ENCODE data around the gene PPFIBP1. TPM values are rescaled to one million over a fixed set of nuclear protein-coding genes. Genes with fewer than 3 reads are reported as not detected.

PPFIBP1 gene
- polyA plus RNA-seq, 1 donor (not counting 4 experiments of a cell fraction or from before 2014, with no cell fraction given), result 83.5 TPM

DNA sequence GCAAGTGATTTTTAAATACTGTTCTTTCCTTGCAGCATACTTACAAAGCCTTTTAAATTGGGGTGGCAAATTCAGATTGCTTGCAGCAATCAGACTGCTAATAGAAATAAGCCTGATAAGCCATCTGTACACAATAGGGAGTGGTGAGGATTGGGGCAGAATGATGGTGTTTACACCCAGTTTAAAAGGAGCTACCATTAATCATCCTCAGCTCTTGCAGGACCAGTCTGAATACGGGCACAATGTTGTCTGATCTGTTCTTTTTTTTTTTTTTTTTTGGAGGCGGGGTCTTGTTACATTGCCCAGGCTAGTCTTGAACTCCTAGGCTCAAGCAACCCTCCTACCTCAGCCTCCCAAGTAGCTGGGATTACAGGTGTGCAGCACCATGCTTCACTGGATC lies 122.1 kb downstream of the PPFIBP1 start:
- Histone ChIP-seq H3K9ac (ENCODE audit: control insufficient read depth, extremely low read depth, insufficient read depth, low read length) (no peak overlapping the region), H3K4me2 (ENCODE audit: control insufficient read depth, extremely low read depth, insufficient read depth, low read depth, low read length) (no peak overlapping the region), H3K27ac (ENCODE audit: control insufficient read depth, insufficient read depth, low read length) (no peak overlapping the region), H3K9me1 (ENCODE audit: control insufficient read depth, extremely low read depth, insufficient read depth, low read length) (no peaks in the 10 kb centered on the region), H3K4me3 (ENCODE audit: control insufficient read depth in 2 of 3, extremely low read depth in 1 of 3, insufficient read depth in 2 of 3, low read depth in 1 of 3, low read length in 3 of 3) (no peak overlapping the region), H3K9me3 (ENCODE audit: control insufficient read depth, low read depth, low read length) (no peaks in the 10 kb centered on the region), H2AFZ (ENCODE audit: control insufficient read depth, low read length) (no peak overlapping the region), H3K36me3 (ENCODE audit: control insufficient read depth in 2 of 2, extremely low read depth in 1 of 2, insufficient read depth in 2 of 2, low read length in 2 of 2) (peaks cover 4 to 11% of the 10 kb centered on the region in 2 experiments), H3K79me2 (ENCODE audit: control insufficient read depth, insufficient read depth, low read length) (no peaks in the 10 kb centered on the region), H3K4me1 (ENCODE audit: control insufficient read depth, extremely low read depth, insufficient read depth, low read length) (peaks cover 4% of the 10 kb centered on the region), H3K27me3 (ENCODE audit: control insufficient read depth, extremely low read depth, insufficient read depth, low read length) (no peaks in the 10 kb centered on the region), H4K20me1 (ENCODE audit: control insufficient read depth, extremely low read depth, insufficient read depth, low read length) (no peaks in the 10 kb centered on the region)
- TF ChIP-seq EZH2 (IDR thresholded peaks at IDR 0.05; ENCODE audit: low read length), result no peak
- TF ChIP-seq, protein P1, sequence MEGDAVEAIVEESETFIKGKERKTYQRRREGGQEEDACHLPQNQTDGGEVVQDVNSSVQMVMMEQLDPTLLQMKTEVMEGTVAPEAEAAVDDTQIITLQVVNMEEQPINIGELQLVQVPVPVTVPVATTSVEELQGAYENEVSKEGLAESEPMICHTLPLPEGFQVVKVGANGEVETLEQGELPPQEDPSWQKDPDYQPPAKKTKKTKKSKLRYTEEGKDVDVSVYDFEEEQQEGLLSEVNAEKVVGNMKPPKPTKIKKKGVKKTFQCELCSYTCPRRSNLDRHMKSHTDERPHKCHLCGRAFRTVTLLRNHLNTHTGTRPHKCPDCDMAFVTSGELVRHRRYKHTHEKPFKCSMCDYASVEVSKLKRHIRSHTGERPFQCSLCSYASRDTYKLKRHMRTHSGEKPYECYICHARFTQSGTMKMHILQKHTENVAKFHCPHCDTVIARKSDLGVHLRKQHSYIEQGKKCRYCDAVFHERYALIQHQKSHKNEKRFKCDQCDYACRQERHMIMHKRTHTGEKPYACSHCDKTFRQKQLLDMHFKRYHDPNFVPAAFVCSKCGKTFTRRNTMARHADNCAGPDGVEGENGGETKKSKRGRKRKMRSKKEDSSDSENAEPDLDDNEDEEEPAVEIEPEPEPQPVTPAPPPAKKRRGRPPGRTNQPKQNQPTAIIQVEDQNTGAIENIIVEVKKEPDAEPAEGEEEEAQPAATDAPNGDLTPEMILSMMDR (optimal IDR thresholded peaks at IDR 0.05 in 1 of 3, IDR thresholded peaks at IDR 0.05 in 1 of 3, conservative IDR thresholded peaks at IDR 0.05 in 1 of 3; ENCODE audit: extremely low read depth in 1 of 3, insufficient read depth in 2 of 3, low read length in 3 of 3), result no peak
- FAIRE-seq, result no peak
- dilution Hi-C loops (cut with MboI; ENCODE audit: extremely low pct_ligation_motif_present, low sequenced_read_pairs), result no loop called here
- no peak for DNase-seq (ENCODE audit: low read depth, low spot score)

- FAIRE-seq, result peak; percentile 55
- H3K4me1 ChIP-seq (ENCODE audit: control insufficient read depth, extremely low read depth, insufficient read depth, low read length), result peaks cover 9% of the 10 kb centered on the region
- dilution Hi-C loops (cut with MboI; ENCODE audit: extremely low pct_ligation_motif_present, low sequenced_read_pairs), result no loop called here
These were observed 126.0 kb downstream of the PPFIBP1 start for GRCh38 chr12:27650011-27650410.

More at GRCh38 chr12:27650011-27650410, 126.0 kb downstream of the PPFIBP1 start:
- Histone ChIP-seq H3K36me3 (ENCODE audit: control insufficient read depth in 2 of 2, extremely low read depth in 1 of 2, insufficient read depth in 2 of 2, low read length in 2 of 2) (peaks cover 4 to 13% of the 10 kb centered on the region in 2 experiments), H3K27me3 (ENCODE audit: control insufficient read depth, extremely low read depth, insufficient read depth, low read length) (no peaks in the 10 kb centered on the region), H3K27ac (ENCODE audit: control insufficient read depth, insufficient read depth, low read length) (no peak overlapping the region), H3K79me2 (ENCODE audit: control insufficient read depth, insufficient read depth, low read length) (no peaks in the 10 kb centered on the region), H3K9ac (ENCODE audit: control insufficient read depth, extremely low read depth, insufficient read depth, low read length) (no peak overlapping the region), H3K9me3 (ENCODE audit: control insufficient read depth, low read depth, low read length) (no peaks in the 10 kb centered on the region), H3K4me3 (ENCODE audit: control insufficient read depth in 2 of 3, extremely low read depth in 1 of 3, insufficient read depth in 2 of 3, low read depth in 1 of 3, low read length in 3 of 3) (no peak overlapping the region), H4K20me1 (ENCODE audit: control insufficient read depth, extremely low read depth, insufficient read depth, low read length) (no peaks in the 10 kb centered on the region), H3K4me2 (ENCODE audit: control insufficient read depth, extremely low read depth, insufficient read depth, low read depth, low read length) (no peak overlapping the region), H2AFZ (ENCODE audit: control insufficient read depth, low read length) (no peak overlapping the region), H3K9me1 (ENCODE audit: control insufficient read depth, extremely low read depth, insufficient read depth, low read length) (no peaks in the 10 kb centered on the region)
- TF ChIP-seq, protein P1 (optimal IDR thresholded peaks at IDR 0.05 in 1 of 3, IDR thresholded peaks at IDR 0.05 in 1 of 3, conservative IDR thresholded peaks at IDR 0.05 in 1 of 3; ENCODE audit: extremely low read depth in 1 of 3, insufficient read depth in 2 of 3, low read length in 3 of 3), result no peak
- TF ChIP-seq EZH2 (IDR thresholded peaks at IDR 0.05; ENCODE audit: low read length), result no peak
- DNase-seq (ENCODE audit: low read depth, low spot score), result no peak
